K562 (cell line): ENCODE data around the gene CREB5. TPM values are rescaled to one million over a fixed set of nuclear protein-coding genes. Genes with fewer than 3 reads are reported as not detected.

Experiments used
- ATAC-seq: fragments of 200-7000 bp; cut with Tn5 transposase; 3 replicates; pipeline ENCODE4 v1.9.1; 2020; ENCODE audit warnings: moderate library complexity
- BruUV-seq: library from RNA; stranded (reverse); fragments of 400-500 nt; replicated peaks from 2 replicates; lab custom pipeline; 2021; lab: Mats Ljungman, UMichigan
- CTCF ChIA-PET: fragments of 300-600 bp; formaldehyde crosslinking; extraction: SDS; loops from one replicate; lab custom pipeline; 2021; ENCODE audit warnings: low intra/inter-chr PET ratio; lab: Yijun Ruan, JAX
- POLR2A ChIA-PET: fragments of 300-600, 350-650 bp; sonication (Branson Sonifier 250); formaldehyde crosslinking; extraction: SDS; loops from one replicate; lab custom pipeline; 2021; ENCODE audit warnings: antibody characterized with exemption, inconsistent platforms; lab: Yijun Ruan, JAX
- DNase-seq, 4 experiments: peaks; one replicate each; pipeline versions ENCODE4 v3.0.0 to v3.0.0-alpha.2; 2011 to 2018; ENCODE audit warnings: low spot score in 3 of 4, mixed read lengths in 3 of 4; ENCODE audit errors: extremely low read depth in 1 of 4
- FAIRE-seq: peaks from 2 replicates; lab custom pipeline; 2011; peaks lifted over from hg19 to GRCh38; lab: Jason Lieb, UNC
- H2AFZ ChIP-seq: 2 replicates; pipeline ENCODE4 v1.6.0; 2011; ENCODE audit warnings: low read depth, low read length, control low read depth, inconsistent platforms
- H3K27ac ChIP-seq: fragments of 200-600 bp; 3 replicates; pipeline ENCODE4 v1.8.0; 2011; ENCODE audit warnings: low read depth, mild to moderate bottlenecking, control low read depth, inconsistent platforms, low read length, moderate library complexity, mixed read lengths; ENCODE audit errors: extremely low read depth
- H3K27me3 ChIP-seq, 2 experiments: fragments of 300-600 bp in 1 of 2; 2 replicates in 1 of 2; 3 replicates in 1 of 2; pipeline versions ENCODE4 v1.6.0 to v1.8.0; 2011; ENCODE audit warnings: inconsistent platforms in 2 of 2, low read length in 2 of 2, mild to moderate bottlenecking in 1 of 2, mixed read lengths in 1 of 2, moderate library complexity in 1 of 2; ENCODE audit not compliant: control insufficient read depth in 2 of 2, insufficient read depth in 2 of 2
- H3K36me3 ChIP-seq: fragments of 300-600 bp; 3 replicates; pipeline ENCODE4 v1.8.0; 2011; ENCODE audit warnings: mild to moderate bottlenecking, low read length, inconsistent platforms; ENCODE audit not compliant: control insufficient read depth, insufficient read depth
- H3K4me1 ChIP-seq, 2 experiments: fragments of 200-600 bp in 1 of 2; replicated peaks in 1 of 2; 2 replicates in 1 of 2; 3 replicates in 1 of 2; pipeline versions ENCODE4 v1.5.1 to v1.8.0; 2011; ENCODE audit warnings: inconsistent platforms in 2 of 2, low read length in 2 of 2, mild to moderate bottlenecking in 1 of 2, mixed read lengths in 1 of 2, moderate library complexity in 1 of 2; ENCODE audit not compliant: control insufficient read depth in 2 of 2, insufficient read depth in 2 of 2
- H3K4me2 ChIP-seq: 2 replicates; pipeline ENCODE4 v1.6.1; 2011; ENCODE audit warnings: low read length, control low read depth, inconsistent platforms, mixed read lengths; ENCODE audit not compliant: insufficient read depth
- H3K4me3 ChIP-seq: fragments of 200-600 bp; sonication (generic), shearing (Covaris generic); 2 replicates; pipeline ENCODE4 v1.5.1; 2016; ENCODE audit warnings: control low read depth, inconsistent platforms
- H3K79me2 ChIP-seq: fragments of 200-600 bp; 3 replicates; pipeline ENCODE4 v1.8.0; 2011; ENCODE audit warnings: low read length, inconsistent platforms; ENCODE audit not compliant: control insufficient read depth, insufficient read depth
- H3K9ac ChIP-seq, 2 experiments: 2 replicates each; pipeline versions ENCODE4 v1.6.0 to v1.6.1; 2011; ENCODE audit warnings: low read depth in 2 of 2, low read length in 2 of 2, control low read depth in 1 of 2, inconsistent platforms in 1 of 2, mild to moderate bottlenecking in 1 of 2, mixed read lengths in 1 of 2; ENCODE audit not compliant: insufficient read depth in 1 of 2
- H3K9me1 ChIP-seq: one replicate; pipeline ENCODE4 v1.6.0; 2011; ENCODE audit warnings: inconsistent platforms, mild to moderate bottlenecking, low read length, moderate library complexity; ENCODE audit not compliant: control insufficient read depth, insufficient read depth
- H3K9me3 ChIP-seq: replicated peaks from 2 replicates; pipeline ENCODE4 v1.5.1; 2011; ENCODE audit warnings: low read depth, low read length, inconsistent platforms; ENCODE audit not compliant: control insufficient read depth, insufficient read depth
- H4K20me1 ChIP-seq: replicated peaks from 2 replicates; pipeline ENCODE4 v1.6.1; 2011; ENCODE audit warnings: low read length, inconsistent platforms, mixed read lengths; ENCODE audit not compliant: control insufficient read depth, insufficient read depth
- GTF2B ChIP-seq: IDR thresholded peaks from 2 replicates; pipeline ENCODE4 v1.6.1; 2011; ENCODE audit not compliant: insufficient read length; ENCODE audit errors: extremely low read depth
- HIVEP1 ChIP-seq: fragments of 250-450 bp; sonication (Bioruptor Pico); IDR thresholded peaks from 2 replicates; pipeline ENCODE4 v1.4.0; 2020; ENCODE audit warnings: mild to moderate bottlenecking
- HNRNPLL ChIP-seq: fragments of 200-400 bp; formaldehyde crosslinking; IDR thresholded peaks from 2 replicates; pipeline ENCODE4 v1.6.1; 2017; ENCODE audit warnings: low read length, low read depth, mild to moderate bottlenecking; ENCODE audit not compliant: poor library complexity, severe bottlenecking
- SUPT5H ChIP-seq: fragments of 450-650 bp; IDR thresholded peaks from 2 replicates; pipeline ENCODE4 v1.6.1; 2016
- ZNF121 ChIP-seq: sonication (generic); formaldehyde crosslinking; conservative IDR thresholded peaks from 2 replicates; pipeline ENCODE4 v1.8.0; 2022; ENCODE audit warnings: missing genetic modification reagents
- ZNF507 ChIP-seq: conservative IDR thresholded peaks from 2 replicates; pipeline ENCODE4 v1.6.1; 2017; ENCODE audit warnings: missing genetic modification characterization, missing compliant biosample characterization
- ZNF589 ChIP-seq: fragments of 200-800 bp; sonication (Bioruptor generic); IDR thresholded peaks from 2 replicates; pipeline ENCODE4 v1.6.1; 2016; ENCODE audit warnings: low read depth, missing genetic modification characterization, missing compliant biosample characterization
- ZNF695 ChIP-seq: fragments of 450-650 bp; formaldehyde crosslinking; IDR thresholded peaks from 2 replicates; pipeline ENCODE4 v1.4.0; 2020; ENCODE audit warnings: mild to moderate bottlenecking, moderate library complexity
- ZNF76 ChIP-seq: fragments of 250-450 bp; sonication (Bioruptor Pico); IDR thresholded peaks from 2 replicates; pipeline ENCODE4 v1.4.0; 2020; ENCODE audit warnings: mild to moderate bottlenecking, moderate library complexity, borderline replicate concordance
- WGBS: fragments of 100-300 bp; shearing (Covaris generic); methylation state at CpG from one replicate; pipeline ENCODE4 v1.1.6; 2016; ENCODE audit warnings: low coverage, mixed read lengths; ENCODE audit not compliant: insufficient coverage; ENCODE audit errors: missing lambda C conversion rate; 5-methylcytosine and 5-hydroxymethylcytosine counted together
- in situ Hi-C: fragments of 300-500 bp; cut with MboI; formaldehyde crosslinking; loops from 4 replicates; pipeline ENCODE4 v1.15.0; 2018; ENCODE audit warnings: inconsistent platforms, mixed read lengths
- intact Hi-C: fragments of 100-400 bp; cut with micrococcal nuclease; formaldehyde crosslinking; loops from 2 replicates; pipeline ENCODE4 v1.14.2; 2022
- polyA plus RNA-seq, 8 experiments: library from polyadenylated mRNA; depleted of rRNA in 4 of 8; stranded (reverse) in 5 of 8; unstranded in 3 of 8; fragments of >200 nt; fragmentation: Nextera tagmentation in 2 of 8; fragmentation: Illumina TruSeq in 1 of 8; extraction: Ambion mirVana in 2 of 8; extraction: Trizol in 1 of 8; gene quantifications; 2 replicates each; pipeline versions ENCODE4 v1.2.1 to v1.2.3, GENCODE V29; 2011 to 2014; ENCODE audit warnings: inconsistent platforms in 1 of 8, missing spikeins in 1 of 8
- total RNA-seq, 7 experiments: library from RNA; depleted of rRNA in 6 of 7; stranded (reverse); fragments of >200 nt in 6 of 7; fragmentation: Illumina TruSeq in 2 of 7; extraction: Trizol in 2 of 7; gene quantifications; 2 replicates each; pipeline versions ENCODE4 v1.2.1 to v1.2.3, GENCODE V29; 2011 to 2021; ENCODE audit warnings: low replicate concordance in 1 of 7
- TF ChIP-seq, protein P1 (sequence below): fragments of 250-450 bp; sonication (Bioruptor Pico); IDR thresholded peaks from 2 replicates; pipeline ENCODE4 v1.4.0; 2020; ENCODE audit warnings: mild to moderate bottlenecking, moderate library complexity, borderline replicate concordance

Gene CREB5
- total and polyA plus RNA-seq, 9 of the 15 experiments (the other 6 are each of a cell fraction or from before 2014, with no cell fraction given), result 0.33 to 6.4 (median 1.8) TPM

- TF ChIP-seq, protein P1, sequence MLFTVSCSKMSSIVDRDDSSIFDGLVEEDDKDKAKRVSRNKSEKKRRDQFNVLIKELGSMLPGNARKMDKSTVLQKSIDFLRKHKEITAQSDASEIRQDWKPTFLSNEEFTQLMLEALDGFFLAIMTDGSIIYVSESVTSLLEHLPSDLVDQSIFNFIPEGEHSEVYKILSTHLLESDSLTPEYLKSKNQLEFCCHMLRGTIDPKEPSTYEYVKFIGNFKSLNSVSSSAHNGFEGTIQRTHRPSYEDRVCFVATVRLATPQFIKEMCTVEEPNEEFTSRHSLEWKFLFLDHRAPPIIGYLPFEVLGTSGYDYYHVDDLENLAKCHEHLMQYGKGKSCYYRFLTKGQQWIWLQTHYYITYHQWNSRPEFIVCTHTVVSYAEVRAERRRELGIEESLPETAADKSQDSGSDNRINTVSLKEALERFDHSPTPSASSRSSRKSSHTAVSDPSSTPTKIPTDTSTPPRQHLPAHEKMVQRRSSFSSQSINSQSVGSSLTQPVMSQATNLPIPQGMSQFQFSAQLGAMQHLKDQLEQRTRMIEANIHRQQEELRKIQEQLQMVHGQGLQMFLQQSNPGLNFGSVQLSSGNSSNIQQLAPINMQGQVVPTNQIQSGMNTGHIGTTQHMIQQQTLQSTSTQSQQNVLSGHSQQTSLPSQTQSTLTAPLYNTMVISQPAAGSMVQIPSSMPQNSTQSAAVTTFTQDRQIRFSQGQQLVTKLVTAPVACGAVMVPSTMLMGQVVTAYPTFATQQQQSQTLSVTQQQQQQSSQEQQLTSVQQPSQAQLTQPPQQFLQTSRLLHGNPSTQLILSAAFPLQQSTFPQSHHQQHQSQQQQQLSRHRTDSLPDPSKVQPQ (CRISPR knock-in tag), result no peak
Measured at GRCh38 chr7:28629216-28629842, 217.0 kb downstream of the CREB5 start (continued).

GRCh38 chr7:28630350-28630749, 218.0 kb downstream of the CREB5 start:
- no peaks in the 10 kb centered on the region for H3K36me3 ChIP-seq
- POLR2A ChIA-PET, result interaction anchor here (1.1 kb wide), 1 partner anchor 10 kb away, joined by 3 read pairs; no protein-coding TSS in a partner anchor
- H3K79me2 ChIP-seq, result no peaks in the 10 kb centered on the region
- ATAC-seq (no peak), DNase-seq (no peak), FAIRE-seq (no peak)
- 11% methylated on average over 3 of the region's 3 CpGs for WGBS
- H3K27ac ChIP-seq, result no peak overlapping the region
- CTCF ChIA-PET, result no interaction called here
- H3K4me3 ChIP-seq, result no peak overlapping the region
- in situ Hi-C loops, result no loop called here
- H3K4me2 ChIP-seq, result no peak overlapping the region
- no peaks in the 10 kb centered on the region for H3K9me1 ChIP-seq
- no peaks in the 10 kb centered on the region for H3K9me3 ChIP-seq
- no peaks in the 10 kb centered on the region for H3K27me3 ChIP-seq
- intact Hi-C loops, result no loop called here
- no peak overlapping the region for H2AFZ ChIP-seq
- no peak for TF ChIP-seq ZNF76
- TF ChIP-seq ZNF695 (CRISPR knock-in tag), result no peak
- no peak for TF ChIP-seq ZNF121 (CRISPR knock-in tag)
- TF ChIP-seq ZNF507 (tag), result no peak
- TF ChIP-seq, protein P1 (CRISPR knock-in tag), result no peak
- TF ChIP-seq SUPT5H, result no peak
- TF ChIP-seq HIVEP1, result no peak
- no peak for TF ChIP-seq HNRNPLL
- TF ChIP-seq ZNF589 (CRISPR knock-in tag), result no peak
- TF ChIP-seq GTF2B, result no peak
- no TSS peak for BruUV-seq
- no peaks in the 10 kb centered on the region for H3K4me1 ChIP-seq
- no peak overlapping the region for H3K9ac ChIP-seq
- H4K20me1 ChIP-seq, result 0 out of 2 replicates have a peak, but pooled peaks cover 4% of the 10 kb centered on the region
